ENCODE results near the gene GPR35. TPM values are rescaled to one million over a fixed set of nuclear protein-coding genes. Genes with fewer than 3 reads are reported as not detected.

The GPR35 gene
- total and polyA plus RNA-seq, 2 donors (not counting 1 experiment from before 2014, with no cell fraction given): 1.2 TPM; not detected in 1

- H3K27ac ChIP-seq (ENCODE audit: insufficient read depth, low read length): no peak overlapping the region
- no peaks in the 10 kb centered on the region for H4K20me1 ChIP-seq (ENCODE audit: control insufficient read depth, extremely low read depth, insufficient read depth, low read length)
- no peak for DNase-seq (ENCODE audit: low read depth in 2 of 2)
- no peak overlapping the region for H2AFZ ChIP-seq (ENCODE audit: low read length)
- no peak for TF ChIP-seq EZH2 (IDR thresholded peaks at IDR 0.05; ENCODE audit: low read length, missing control alignments)
- no peak for TF ChIP-seq CTCF (conservative IDR thresholded peaks at IDR 0.05 in 1 of 2, IDR thresholded peaks at IDR 0.05 in 1 of 2; ENCODE audit: low read depth in 1 of 2, low read length in 2 of 2)
- H3K27me3 ChIP-seq (ENCODE audit: control insufficient read depth, insufficient read depth, low read length): no peaks in the 10 kb centered on the region
- H3K79me2 ChIP-seq (ENCODE audit: control insufficient read depth, insufficient read depth, low read length): peaks cover 51% of the 10 kb centered on the region
- no peaks in the 10 kb centered on the region for H3K9me3 ChIP-seq (ENCODE audit: control insufficient read depth, insufficient read depth, low read depth, low read length)
- no peak overlapping the region for H3K9ac ChIP-seq (ENCODE audit: insufficient read depth, low read length)
- no peak overlapping the region for H3K4me2 ChIP-seq (ENCODE audit: extremely low read depth, insufficient read depth, low read length)
- H3K4me1 ChIP-seq (ENCODE audit: control insufficient read depth, extremely low read depth, insufficient read depth, low read length): peaks cover 16% of the 10 kb centered on the region
- no peak overlapping the region for H3K4me3 ChIP-seq (replicated peaks in 1 of 4; ENCODE audit: control extremely low read depth in 1 of 4, insufficient read depth in 1 of 4, low read depth in 3 of 4, low read length in 4 of 4)
- H3K36me3 ChIP-seq (ENCODE audit: control insufficient read depth, insufficient read depth, low read length): peaks cover 1% of the 10 kb centered on the region
Measured at GRCh38 chr2:240582781-240583180, 42.5 kb upstream of the GPR35 start.

GRCh38 chr2:240583774-240584173 lies 41.5 kb upstream of the GPR35 start:
- H4K20me1 ChIP-seq (ENCODE audit: control insufficient read depth, extremely low read depth, insufficient read depth, low read length): no peaks in the 10 kb centered on the region
- H2AFZ ChIP-seq (ENCODE audit: low read length): no peak overlapping the region
- H3K4me2 ChIP-seq (ENCODE audit: extremely low read depth, insufficient read depth, low read length): no peak overlapping the region
- peaks cover 1% of the 10 kb centered on the region for H3K36me3 ChIP-seq (ENCODE audit: control insufficient read depth, insufficient read depth, low read length)
- H3K9me3 ChIP-seq (ENCODE audit: control insufficient read depth, insufficient read depth, low read depth, low read length): no peaks in the 10 kb centered on the region
- TF ChIP-seq CTCF (conservative IDR thresholded peaks at IDR 0.05 in 1 of 2, IDR thresholded peaks at IDR 0.05 in 1 of 2; ENCODE audit: low read depth in 1 of 2, low read length in 2 of 2): no peak
- H3K27me3 ChIP-seq (ENCODE audit: control insufficient read depth, insufficient read depth, low read length): no peaks in the 10 kb centered on the region
- H3K9ac ChIP-seq (ENCODE audit: insufficient read depth, low read length): no peak overlapping the region
- H3K27ac ChIP-seq (ENCODE audit: insufficient read depth, low read length): no peak overlapping the region
- H3K4me3 ChIP-seq (replicated peaks in 1 of 4; ENCODE audit: control extremely low read depth in 1 of 4, insufficient read depth in 1 of 4, low read depth in 3 of 4, low read length in 4 of 4): no peak overlapping the region
- no peak for DNase-seq (ENCODE audit: low read depth in 2 of 2)
- H3K4me1 ChIP-seq (ENCODE audit: control insufficient read depth, extremely low read depth, insufficient read depth, low read length): peaks cover 19% of the 10 kb centered on the region
- peaks cover 58% of the 10 kb centered on the region for H3K79me2 ChIP-seq (ENCODE audit: control insufficient read depth, insufficient read depth, low read length)

- peaks cover 54% of the 10 kb centered on the region for H3K79me2 ChIP-seq (ENCODE audit: control insufficient read depth, insufficient read depth, low read length)
- peak; percentile 20 to 33 for DNase-seq (ENCODE audit: low read depth in 2 of 2)
- peaks cover 1% of the 10 kb centered on the region for H3K36me3 ChIP-seq (ENCODE audit: control insufficient read depth, insufficient read depth, low read length)
- H4K20me1 ChIP-seq (ENCODE audit: control insufficient read depth, extremely low read depth, insufficient read depth, low read length): no peaks in the 10 kb centered on the region
- H3K27me3 ChIP-seq (ENCODE audit: control insufficient read depth, insufficient read depth, low read length): no peaks in the 10 kb centered on the region
- H3K4me3 ChIP-seq (replicated peaks in 1 of 4; ENCODE audit: control extremely low read depth in 1 of 4, insufficient read depth in 1 of 4, low read depth in 3 of 4, low read length in 4 of 4): peak overlapping the region in 2 of 4 experiments; percentile 82 to 83
- no peak overlapping the region for H3K27ac ChIP-seq (ENCODE audit: insufficient read depth, low read length)
- peak overlapping the region; percentile 94 for H3K4me2 ChIP-seq (ENCODE audit: extremely low read depth, insufficient read depth, low read length)
- TF ChIP-seq EZH2 (IDR thresholded peaks at IDR 0.05; ENCODE audit: low read length, missing control alignments) (no peak), CTCF (conservative IDR thresholded peaks at IDR 0.05 in 1 of 2, IDR thresholded peaks at IDR 0.05 in 1 of 2; ENCODE audit: low read depth in 1 of 2, low read length in 2 of 2) (no peak)
- no peaks in the 10 kb centered on the region for H3K9me3 ChIP-seq (ENCODE audit: control insufficient read depth, insufficient read depth, low read depth, low read length)
- H2AFZ ChIP-seq (ENCODE audit: low read length): no peak overlapping the region
- peaks cover 15% of the 10 kb centered on the region for H3K4me1 ChIP-seq (ENCODE audit: control insufficient read depth, extremely low read depth, insufficient read depth, low read length)
- no peak overlapping the region for H3K9ac ChIP-seq (ENCODE audit: insufficient read depth, low read length)
Measured at GRCh38 chr2:240584486-240585031, 40.7 kb upstream of the GPR35 start.
